ENCODE data around the gene FAM120A.

GRCh38 chr9:93597871-93598646 is 146.6 kb downstream of the FAM120A start:
- TF ChIP-seq ZNF816 (CRISPR knock-in tag; IDR thresholded peaks at IDR 0.05; ENCODE audit: borderline replicate concordance) (no peak), GABPA (IDR thresholded peaks at IDR 0.05; ENCODE audit: low read depth, low read length) (no peak), GABPA (CRISPR knock-in tag; IDR thresholded peaks at IDR 0.05; ENCODE audit: low read depth) (no peak)

Data from HepG2 (cell line).